ENCODE results near the gene CBLIF. TPM values are rescaled to one million over a fixed set of nuclear protein-coding genes. Genes with fewer than 3 reads are reported as not detected.

CBLIF gene
- total and polyA plus RNA-seq, 8 donors, result 0.24 TPM; not detected in 7

DNA sequence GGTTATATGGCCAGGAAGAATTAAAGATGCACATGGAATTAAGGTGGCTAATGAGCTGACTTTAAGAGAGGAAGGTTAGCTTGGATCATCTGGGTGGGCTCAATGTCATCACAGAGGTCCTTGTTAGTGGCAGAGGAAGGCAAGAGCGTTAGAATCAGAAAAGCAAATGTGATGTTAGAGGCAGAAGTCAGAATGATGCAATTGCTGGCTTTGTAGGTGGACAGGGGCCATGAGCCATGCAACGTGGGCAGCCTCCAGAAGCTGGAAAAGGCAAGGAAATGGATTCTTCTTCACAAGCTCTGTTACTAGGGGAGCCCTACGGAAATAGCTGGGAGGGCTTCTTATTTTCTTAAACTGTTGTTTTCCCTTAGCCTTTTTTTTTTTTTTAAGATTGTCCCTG lies 2.3 kb upstream of the CBLIF start:
- Histone ChIP-seq H3K27ac (no peak overlapping the region), H3K4me3 (no peak overlapping the region), H3K36me3 (no peaks in the 10 kb centered on the region), H3K9me3 (no peaks in the 10 kb centered on the region), H3K27me3 (no peaks in the 10 kb centered on the region), H3K4me1 (no peaks in the 10 kb centered on the region)
- ATAC-seq (no peak), DNase-seq (no peak)
- TF ChIP-seq, protein P1, sequence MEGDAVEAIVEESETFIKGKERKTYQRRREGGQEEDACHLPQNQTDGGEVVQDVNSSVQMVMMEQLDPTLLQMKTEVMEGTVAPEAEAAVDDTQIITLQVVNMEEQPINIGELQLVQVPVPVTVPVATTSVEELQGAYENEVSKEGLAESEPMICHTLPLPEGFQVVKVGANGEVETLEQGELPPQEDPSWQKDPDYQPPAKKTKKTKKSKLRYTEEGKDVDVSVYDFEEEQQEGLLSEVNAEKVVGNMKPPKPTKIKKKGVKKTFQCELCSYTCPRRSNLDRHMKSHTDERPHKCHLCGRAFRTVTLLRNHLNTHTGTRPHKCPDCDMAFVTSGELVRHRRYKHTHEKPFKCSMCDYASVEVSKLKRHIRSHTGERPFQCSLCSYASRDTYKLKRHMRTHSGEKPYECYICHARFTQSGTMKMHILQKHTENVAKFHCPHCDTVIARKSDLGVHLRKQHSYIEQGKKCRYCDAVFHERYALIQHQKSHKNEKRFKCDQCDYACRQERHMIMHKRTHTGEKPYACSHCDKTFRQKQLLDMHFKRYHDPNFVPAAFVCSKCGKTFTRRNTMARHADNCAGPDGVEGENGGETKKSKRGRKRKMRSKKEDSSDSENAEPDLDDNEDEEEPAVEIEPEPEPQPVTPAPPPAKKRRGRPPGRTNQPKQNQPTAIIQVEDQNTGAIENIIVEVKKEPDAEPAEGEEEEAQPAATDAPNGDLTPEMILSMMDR (IDR thresholded peaks at IDR 0.05), result no peak
- intact Hi-C loops (cut with DNase I), result no loop called here

DNA sequence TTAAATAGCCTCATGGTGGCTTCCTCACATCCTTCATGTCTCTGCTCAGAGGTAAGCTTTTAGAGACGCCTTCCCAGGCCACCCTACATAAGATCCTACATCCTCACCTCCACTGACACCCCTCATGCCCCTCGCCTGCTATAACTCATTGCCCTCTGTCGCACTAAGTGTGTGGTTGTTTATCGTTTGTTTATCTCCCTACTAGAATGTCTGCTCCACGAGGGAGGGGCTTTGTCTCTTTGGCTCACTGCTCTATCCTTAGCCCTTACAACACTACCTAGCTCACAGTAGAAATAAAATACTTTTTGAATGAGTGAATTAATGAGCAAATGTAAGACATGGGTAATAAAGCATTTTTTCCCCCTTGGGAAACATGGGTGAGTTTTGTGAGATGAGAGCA lies 1.3 kb upstream of the CBLIF start:
- no peak overlapping the region for H3K27ac ChIP-seq
- H3K4me3 ChIP-seq, result no peak overlapping the region
- H3K9me3 ChIP-seq, result no peaks in the 10 kb centered on the region
- DNase-seq (no peak), ATAC-seq (no peak)
- no peaks in the 10 kb centered on the region for H3K27me3 ChIP-seq
- no peaks in the 10 kb centered on the region for H3K36me3 ChIP-seq
- intact Hi-C loops (cut with DNase I), result no loop called here
- H3K4me1 ChIP-seq, result no peaks in the 10 kb centered on the region
- TF ChIP-seq, protein P1 (IDR thresholded peaks at IDR 0.05), result no peak

DNA sequence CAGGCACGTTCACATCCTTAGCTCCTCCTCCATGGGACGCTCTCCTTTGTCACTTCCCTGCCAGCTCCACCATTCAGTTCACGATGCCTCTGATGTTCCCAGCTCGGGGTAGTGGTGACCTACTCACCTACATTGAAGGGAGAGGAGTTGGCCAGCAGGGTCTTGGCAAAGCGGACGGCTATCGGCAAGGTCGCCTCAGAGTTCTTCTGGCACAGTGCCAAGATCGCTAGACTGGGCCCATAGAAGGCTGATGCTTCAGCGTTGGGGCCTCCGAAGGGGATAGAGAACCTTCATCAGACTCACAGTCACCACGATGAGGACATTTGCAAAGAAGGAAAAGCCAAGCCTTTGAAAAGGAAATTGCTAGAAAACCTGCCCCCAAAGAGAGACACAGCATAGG lies 3.0 kb downstream of the CBLIF start:
- no peak for DNase-seq
- no peak for ATAC-seq
- intact Hi-C loops (cut with DNase I), result no loop called here
- Histone ChIP-seq H3K36me3 (no peaks in the 10 kb centered on the region), H3K27ac (no peak overlapping the region), H3K4me3 (no peak overlapping the region), H3K9me3 (no peaks in the 10 kb centered on the region), H3K4me1 (no peaks in the 10 kb centered on the region), H3K27me3 (no peaks in the 10 kb centered on the region)
- TF ChIP-seq, protein P1 (IDR thresholded peaks at IDR 0.05), result no peak

DNA sequence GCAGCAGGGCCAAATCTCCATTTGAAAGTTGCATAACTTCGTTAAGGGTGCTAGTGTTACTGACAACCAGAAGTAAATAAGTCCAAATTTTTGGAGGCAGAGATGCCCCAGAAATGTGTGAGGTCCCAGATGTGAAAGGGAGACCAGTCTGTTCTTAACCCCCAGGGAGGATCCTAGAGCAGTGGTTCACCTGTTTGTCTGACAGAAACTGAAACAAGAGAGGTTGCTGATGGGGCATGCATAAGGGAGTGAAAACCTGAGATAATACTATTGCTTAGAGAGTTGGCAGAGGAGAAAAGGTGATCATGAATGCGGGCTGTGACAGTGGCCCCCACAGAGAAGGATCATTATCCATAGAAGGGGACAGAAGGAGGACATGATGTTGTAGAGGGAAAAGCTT lies 3.8 kb downstream of the CBLIF start:
- no peaks in the 10 kb centered on the region for H3K27me3 ChIP-seq
- no peak for ATAC-seq
- TF ChIP-seq, protein P1 (IDR thresholded peaks at IDR 0.05), result no peak
- intact Hi-C loops (cut with DNase I), result no loop called here
- no peaks in the 10 kb centered on the region for H3K36me3 ChIP-seq
- no peak overlapping the region for H3K4me3 ChIP-seq
- H3K27ac ChIP-seq, result no peak overlapping the region
- DNase-seq, result no peak
- no peaks in the 10 kb centered on the region for H3K9me3 ChIP-seq
- H3K4me1 ChIP-seq, result no peaks in the 10 kb centered on the region

DNA sequence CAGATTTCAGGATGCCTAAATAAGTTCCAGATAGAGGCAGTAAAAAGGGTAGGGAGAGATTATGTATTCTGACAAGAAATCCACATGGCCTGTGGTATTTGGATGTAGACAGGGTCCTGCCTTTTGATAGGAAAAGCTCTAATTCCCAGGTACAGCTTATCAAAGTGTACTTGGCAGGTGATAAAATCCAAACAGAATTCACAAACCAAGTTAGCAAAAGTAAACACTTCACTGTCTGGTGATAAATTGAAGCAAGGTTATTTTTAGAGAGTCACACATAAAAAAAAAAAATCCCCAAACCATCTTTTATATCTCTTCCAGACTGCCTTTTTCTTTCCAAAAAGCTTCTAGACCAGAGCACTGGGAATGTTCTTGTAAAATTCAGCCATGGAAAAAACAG lies 5.7 kb downstream of the CBLIF start:
- H3K4me1 ChIP-seq, result no peaks in the 10 kb centered on the region
- H3K27me3 ChIP-seq, result no peaks in the 10 kb centered on the region
- H3K4me3 ChIP-seq, result no peak overlapping the region
- no peak for DNase-seq
- TF ChIP-seq, protein P1 (IDR thresholded peaks at IDR 0.05), result no peak
- no peaks in the 10 kb centered on the region for H3K9me3 ChIP-seq
- H3K27ac ChIP-seq, result no peak overlapping the region
- intact Hi-C loops (cut with DNase I), result no loop called here
- no peak for ATAC-seq
- no peaks in the 10 kb centered on the region for H3K36me3 ChIP-seq
